GM10847 (cell line): ENCODE data around the gene ABHD10.

Experiments
- POLR2A ChIP-seq: IDR thresholded peaks from 2 replicates; pipeline ENCODE4 v1.6.1; 2011; ENCODE audit not compliant: insufficient read length; ENCODE audit errors: extremely low read depth

ABHD10 gene

DNA sequence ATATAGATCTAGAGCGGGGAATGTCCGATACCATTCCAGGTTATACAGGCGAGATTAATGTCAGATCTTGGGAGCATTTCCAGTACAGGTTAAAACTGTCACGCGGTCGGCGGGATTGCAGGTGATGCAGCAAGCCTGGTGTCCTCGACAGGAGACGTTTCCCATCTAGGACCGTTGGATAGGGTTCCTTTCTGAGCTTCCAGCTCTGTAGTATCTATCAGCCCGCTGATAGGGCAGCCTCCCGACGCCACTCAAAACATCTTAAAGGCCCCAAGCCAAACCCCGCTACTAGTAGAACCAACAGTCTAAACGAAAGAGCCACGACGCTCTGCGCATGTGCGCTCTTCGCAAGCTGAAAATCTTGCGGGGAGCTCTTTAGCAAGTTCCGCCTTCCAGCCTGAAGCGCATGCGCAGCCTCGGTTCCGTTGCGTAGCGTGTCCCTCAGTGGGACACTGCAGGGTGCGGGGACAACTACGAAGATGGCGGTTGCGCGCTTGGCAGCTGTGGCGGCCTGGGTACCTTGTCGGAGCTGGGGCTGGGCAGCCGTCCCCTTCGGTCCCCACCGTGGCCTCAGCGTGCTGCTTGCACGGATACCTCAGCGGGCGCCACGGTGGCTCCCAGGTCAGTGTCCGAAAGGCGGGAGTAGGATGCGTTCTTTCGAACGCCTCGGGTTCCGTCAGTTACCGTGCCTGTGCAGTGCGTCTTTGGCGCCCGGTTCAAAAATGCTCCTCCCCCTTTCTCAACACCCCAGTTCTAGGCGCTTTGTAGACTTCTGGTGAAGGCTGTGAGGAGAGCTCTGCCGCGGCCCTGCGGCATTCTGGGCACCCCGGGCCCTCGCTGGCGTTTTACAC is at the start of gene ABHD10:
Gene ABHD10, plus strand, starts transcription at position 444 of the 851 bp plus-strand sequence. Its CDS starts 36 bp downstream, at position 480.
- peak; percentile 96 for TF ChIP-seq POLR2A

- TF ChIP-seq POLR2A = no peak
Observed at GRCh38 chr3:111929484-111929883, 49.3 kb upstream of the ABHD10 start.

- no peak for TF ChIP-seq POLR2A
Observed at GRCh38 chr3:111932946-111933345, 45.9 kb upstream of the ABHD10 start.

DNA sequence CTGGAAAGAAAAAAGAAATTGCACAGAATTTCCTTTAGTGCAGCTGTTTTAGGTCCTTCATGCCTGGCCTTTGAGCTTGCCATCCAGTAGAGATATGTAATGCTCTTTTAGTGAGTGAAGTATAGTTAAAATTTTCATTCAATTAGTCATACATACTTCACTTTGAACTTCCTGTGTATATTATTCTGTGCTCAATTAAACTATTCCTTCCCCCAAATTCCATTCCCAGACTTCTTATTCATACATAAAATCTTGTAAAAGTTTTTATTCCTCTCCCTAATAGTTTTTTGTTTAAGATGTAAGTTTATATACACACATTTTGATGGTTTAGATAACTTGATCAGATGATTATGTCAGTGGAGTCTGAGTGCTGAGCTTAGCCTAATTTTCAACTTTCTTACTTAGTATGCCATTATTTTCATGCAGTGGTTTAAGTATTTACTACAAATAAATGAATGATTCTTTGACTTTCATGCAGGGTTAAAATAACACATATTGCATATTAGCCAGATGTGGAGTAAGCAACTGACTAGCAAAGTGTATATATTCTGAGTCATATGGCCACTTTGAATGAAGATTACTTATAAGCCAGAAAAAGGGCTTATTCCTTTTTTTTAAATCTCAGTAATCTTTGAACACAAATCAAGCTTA is 42.5 kb upstream of the ABHD10 start:
- TF ChIP-seq POLR2A = no peak

DNA sequence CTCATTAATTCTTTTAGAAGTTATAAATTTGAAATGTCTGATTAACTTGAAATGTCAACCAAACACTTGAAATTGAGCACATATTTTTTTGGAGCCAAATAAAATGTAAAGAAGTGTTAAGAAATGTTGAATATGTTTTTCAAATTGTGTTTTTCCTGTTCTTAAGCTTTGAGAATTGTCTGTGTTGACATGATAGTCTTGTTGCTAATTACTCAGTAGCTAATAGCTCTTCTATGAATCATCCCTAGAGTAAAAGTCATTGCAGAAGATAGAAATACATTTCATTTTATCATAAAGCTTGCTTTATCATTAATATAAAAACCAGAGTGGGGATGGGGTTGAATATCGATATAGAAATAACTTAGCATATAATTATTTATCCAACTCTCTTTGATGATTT is 41.9 kb upstream of the ABHD10 start:
- no peak for TF ChIP-seq POLR2A

DNA sequence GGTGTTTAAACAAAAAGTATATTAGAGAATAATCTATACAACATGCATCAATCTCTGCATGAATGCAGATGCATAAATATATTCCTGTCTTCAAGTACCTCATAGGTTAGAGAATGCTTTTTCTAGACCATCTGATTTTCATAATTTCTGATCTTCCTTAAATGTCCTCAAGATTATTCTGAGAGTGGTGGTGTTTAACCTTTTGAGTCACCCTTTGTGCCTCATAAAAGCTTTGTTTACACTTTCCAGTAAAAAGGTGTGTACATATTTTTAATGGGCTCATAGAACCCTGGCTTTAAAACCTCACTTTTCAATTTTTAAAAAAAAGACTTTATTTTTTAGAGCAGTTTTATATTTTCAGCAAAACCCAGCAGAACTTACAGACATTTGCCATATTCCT is 41.0 kb upstream of the ABHD10 start:
- no peak for TF ChIP-seq POLR2A

DNA sequence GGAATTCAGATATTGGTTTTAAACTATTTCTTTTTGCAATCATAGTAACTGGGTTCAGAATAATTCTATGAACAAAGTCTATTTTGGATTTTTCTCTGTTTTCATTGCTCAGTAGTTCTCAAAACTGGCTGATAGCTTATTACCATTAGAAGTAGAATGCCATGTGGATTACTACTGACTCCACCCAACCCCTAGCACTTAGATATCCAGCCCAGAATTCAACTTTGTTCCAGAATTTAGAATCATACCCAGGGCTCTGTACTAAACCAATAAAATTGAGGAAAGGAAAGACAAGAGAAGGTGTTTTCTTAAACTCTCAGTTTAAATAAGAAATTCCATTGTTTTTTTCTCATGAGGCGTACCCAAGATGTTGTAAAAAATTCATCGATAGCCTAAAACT is 39.0 kb upstream of the ABHD10 start:
- TF ChIP-seq POLR2A = no peak

DNA sequence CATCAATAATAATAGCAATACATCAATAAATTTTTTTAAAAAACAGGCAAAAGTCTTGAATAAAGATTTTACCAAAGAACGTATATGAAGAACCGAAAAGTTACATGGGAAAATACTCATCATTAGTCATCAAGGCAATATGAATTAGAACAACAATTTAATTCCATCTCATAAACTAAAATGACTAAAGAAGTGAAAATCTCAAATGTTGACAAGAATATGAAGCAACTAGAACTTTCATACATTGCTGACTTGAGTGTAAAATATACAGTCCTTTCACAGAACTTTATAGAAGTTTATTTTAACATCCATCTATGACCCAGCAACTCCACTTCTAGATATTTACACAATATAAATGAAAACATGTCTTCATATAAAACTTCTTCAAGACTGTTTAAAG is 35.3 kb upstream of the ABHD10 start:
- no peak for TF ChIP-seq POLR2A

GRCh38 chr3:111944372-111944771 is 34.5 kb upstream of the ABHD10 start:
- TF ChIP-seq POLR2A = no peak

DNA sequence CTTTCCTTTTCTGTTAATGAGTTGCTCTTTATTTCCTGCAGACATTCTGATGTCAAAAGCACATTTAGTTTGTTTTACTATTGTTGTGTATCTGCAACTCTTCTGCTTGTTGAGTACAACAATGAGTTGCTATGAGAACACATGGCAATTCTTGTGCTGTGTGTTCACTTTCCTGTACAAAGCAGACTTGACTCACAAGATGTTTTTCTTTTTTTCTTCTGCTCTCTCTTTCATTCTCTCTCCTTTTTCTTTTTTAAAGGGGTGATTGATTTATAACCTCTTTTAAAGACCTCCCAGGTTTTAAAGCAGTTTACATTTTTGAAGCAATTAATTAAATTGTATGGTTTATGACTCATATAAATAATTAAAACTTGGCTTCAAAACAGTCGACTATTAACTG is 31.6 kb upstream of the ABHD10 start:
- TF ChIP-seq POLR2A = no peak

DNA sequence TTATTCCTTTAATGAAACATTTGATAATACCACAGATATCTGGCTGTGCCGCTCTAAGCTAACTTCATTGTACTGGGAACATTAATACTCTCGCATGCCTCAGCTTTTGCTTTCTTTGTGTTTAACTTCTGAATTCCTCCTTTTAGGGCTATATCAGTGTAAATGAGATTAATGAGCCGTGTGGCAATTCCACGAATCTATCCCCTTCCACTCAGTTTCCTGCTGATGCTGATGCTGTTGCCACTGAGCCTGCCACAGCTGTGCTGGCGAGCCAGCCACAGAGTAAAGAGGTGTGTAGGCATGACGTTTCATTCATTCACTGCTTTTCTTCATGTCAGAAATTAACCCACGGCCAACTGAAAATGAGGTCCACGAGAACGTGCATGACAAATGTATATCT is 30.0 kb upstream of the ABHD10 start:
- no peak for TF ChIP-seq POLR2A

- TF ChIP-seq POLR2A = no peak
Observed at GRCh38 chr3:111949712-111950111, 29.1 kb upstream of the ABHD10 start.

GRCh38 chr3:111951032-111951431 is 27.8 kb upstream of the ABHD10 start:
- TF ChIP-seq POLR2A = no peak

DNA sequence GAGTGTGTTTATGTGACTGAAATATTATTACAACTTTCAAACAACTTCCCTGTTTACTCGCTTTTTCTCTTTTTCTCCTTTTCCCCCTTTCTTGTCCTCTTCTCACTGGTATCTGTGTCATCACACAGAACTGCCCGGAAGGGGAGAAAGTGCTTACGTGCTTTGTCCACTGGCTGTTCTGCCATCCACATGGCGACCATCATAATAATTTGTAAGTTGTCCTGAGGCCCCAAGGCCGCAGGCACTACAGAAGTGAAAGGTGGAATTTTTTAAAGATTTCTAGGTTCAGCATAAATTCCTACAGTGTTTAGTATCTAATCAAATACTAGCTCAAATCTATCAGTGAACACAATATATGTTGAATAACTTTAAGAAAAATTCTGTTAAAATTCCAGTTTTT is 26.7 kb upstream of the ABHD10 start:
- TF ChIP-seq POLR2A = no peak

- no peak for TF ChIP-seq POLR2A
Observed at GRCh38 chr3:111952866-111953450, 25.9 kb upstream of the ABHD10 start.
